Activated CD8-positive, alpha-beta memory T cell treated with anti-CD3 and anti-CD28 coated beads for 48 hours (primary cell): ENCODE measurements around the gene LST1.

ENCODE experiments used
- DNase-seq, 3 experiments: peaks; one replicate each; pipeline ENCODE4 v3.0.0-alpha.2; 2020; ENCODE audit warnings: low read depth in 2 of 3, low spot score in 2 of 3

Gene LST1

DNA sequence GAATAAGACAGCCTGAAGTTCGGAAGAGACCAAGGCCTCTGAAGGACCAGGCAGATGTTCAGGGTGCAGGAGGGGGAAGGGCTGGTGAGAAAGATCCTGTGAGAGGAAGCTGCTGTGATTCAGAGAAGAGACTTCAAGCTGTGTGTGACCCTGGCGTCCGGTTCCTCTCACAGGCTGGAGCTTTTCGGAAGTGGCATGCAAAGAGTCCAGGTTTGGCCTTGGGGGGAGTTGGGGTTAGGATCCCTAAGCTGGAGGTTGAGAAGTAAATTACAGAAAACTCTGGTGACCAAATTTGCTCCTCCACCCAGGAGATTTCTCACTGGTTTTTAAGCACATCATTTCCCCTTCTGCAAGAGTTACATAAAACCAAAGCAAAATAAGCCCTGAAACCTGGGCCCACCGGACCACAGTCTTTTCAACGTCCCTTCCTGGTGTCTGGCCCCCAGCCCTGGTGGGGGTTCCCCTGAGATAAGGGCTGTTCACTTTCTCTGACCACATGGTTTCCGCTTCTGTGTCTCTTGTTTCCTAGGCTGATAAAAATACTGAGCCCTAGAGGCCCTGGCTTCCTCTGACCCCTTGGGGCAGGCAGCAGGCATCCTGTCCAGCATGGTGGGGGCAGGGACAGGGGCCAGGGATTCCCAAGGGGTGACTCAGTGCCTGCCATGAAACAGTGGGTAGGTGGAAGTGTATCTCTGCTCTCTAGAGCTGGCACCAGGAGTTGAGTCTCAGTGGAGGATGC lies 25.9 kb upstream of the LST1 start:
- peak in 1 of 3 experiments; percentile 23 for DNase-seq

DNA sequence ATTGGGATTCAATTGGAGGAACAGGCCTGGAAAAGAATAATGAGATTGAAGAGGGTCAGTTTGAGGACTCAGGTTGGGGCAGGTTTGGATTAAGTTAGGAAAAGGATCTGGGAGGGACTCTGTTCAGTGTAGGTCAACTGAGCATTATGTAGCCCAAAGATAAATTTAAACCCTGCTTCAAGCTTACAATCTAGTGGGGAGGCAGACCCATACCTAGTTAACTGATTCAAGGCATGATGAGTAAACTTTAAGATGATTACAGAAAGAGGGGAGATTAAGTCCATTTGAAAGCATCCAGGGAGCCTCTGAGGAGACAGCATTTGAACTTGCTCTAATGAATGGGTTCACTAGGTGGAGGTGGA lies 25.4 kb upstream of the LST1 start:
- DNase-seq: no peak

DNA sequence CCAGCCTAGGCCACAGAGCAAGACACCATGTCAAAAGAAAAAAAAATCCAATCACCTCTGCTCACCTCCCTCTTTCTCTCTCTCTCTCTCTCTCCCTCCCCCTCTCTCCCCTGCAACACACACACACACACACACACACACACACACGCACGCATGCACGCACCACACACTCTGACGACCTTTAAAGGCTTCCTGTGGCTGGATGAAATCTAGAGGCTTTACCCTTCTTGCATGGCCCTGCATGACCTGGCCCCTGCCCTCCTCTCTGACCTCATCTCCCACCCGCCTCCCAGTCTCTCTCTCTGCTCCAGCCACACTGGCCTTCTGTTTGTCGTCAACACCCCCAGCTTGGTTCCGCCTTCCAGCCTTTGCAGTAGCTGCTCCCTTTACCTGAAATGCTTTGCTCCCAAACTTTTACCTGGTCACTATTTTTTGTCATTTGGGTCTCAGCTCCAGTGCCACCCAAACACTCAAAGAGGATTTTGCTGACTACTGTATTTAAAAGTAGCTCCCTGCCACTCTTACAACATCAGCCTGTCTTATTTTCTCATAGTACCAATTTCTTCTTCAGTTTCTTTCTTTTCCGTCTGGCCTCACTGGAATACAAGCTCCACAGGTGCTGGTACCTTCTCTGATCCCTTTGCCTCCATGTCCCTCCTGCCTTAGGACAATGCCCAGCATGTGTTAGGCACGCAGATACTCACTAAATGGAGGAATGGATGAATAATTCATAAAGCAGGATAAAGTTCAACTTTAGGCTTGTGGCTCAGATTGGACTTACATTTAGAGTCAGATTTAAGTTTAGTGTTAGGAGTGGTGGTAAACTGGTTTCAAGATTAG lies 18.3 kb upstream of the LST1 start:
- DNase-seq: no peak

DNA sequence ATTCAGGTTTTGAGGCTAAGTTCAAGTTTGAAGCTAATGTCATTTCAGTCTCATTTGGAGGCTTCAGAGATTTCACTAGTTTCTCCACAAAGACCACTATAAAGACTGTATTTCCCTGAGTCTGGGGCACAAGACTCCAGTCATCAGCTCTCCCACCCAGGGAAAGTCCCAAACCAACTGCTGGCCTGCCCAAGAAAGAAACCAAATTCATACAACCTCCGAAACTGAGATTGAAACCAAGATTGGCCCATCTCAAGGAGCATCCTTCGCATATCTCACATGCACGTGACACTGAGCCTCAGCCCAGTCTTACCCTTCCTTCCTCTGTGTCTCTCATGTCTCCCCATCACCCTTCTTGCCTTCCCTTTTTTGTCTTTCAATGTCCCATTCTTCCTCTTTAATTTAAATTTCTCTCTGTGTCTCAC lies 17.5 kb upstream of the LST1 start:
- no peak for DNase-seq

DNA sequence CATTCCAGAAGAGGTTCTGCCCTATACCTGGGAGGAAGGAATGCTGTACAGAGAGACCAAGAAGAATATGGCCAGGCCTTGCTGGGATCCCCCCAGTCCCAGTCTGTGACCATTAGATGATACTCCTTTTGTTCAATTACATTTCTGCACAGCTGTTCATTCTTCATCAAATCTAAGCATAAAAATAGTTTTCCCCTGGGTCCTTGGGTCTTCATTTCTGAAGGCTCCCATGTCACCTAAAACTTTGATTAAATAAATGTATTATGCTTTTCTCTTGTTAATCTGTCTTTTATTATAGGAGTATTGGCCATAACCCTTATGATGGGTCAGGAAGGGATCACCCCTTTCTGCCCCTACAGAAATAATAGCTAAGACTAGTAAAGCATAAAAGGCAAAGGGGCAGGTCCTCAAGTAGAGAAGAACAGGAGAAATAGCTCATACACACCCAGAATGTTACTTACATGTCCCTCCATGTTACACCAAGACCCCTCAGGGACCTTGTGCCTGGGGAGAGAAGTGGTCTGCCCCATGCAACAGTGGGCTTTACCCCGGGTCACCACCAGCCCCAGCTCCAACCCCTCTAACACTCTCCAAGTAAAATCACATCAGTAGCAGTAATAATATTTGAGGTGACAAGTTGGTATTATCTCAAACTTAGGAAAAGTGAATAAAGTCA lies 16.1 kb upstream of the LST1 start:
- DNase-seq: no peak

DNA sequence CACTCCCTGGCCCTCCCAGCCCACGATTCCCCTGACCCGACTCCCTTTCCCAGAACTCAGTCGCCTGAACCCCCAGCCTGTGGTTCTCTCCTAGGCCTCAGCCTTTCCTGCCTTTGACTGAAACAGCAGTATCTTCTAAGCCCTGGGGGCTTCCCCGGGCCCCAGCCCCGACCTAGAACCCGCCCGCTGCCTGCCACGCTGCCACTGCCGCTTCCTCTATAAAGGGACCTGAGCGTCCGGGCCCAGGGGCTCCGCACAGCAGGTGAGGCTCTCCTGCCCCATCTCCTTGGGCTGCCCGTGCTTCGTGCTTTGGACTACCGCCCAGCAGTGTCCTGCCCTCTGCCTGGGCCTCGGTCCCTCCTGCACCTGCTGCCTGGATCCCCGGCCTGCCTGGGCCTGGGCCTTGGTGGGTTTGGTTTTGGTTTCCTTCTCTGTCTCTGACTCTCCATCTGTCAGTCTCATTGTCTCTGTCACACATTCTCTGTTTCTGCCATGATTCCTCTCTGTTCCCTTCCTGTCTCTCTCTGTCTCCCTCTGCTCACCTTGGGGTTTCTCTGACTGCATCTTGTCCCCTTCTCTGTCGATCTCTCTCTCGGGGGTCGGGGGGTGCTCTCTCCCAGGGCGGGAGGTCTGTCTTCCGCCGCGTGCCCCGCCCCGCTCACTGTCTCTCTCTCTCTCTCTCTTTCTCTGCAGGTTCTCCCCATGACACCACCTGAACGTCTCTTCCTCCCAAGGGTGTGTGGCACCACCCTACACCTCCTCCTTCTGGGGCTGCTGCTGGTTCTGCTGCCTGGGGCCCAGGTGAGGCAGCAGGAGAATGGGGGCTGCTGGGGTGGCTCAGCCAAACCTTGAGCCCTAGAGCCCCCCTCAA lies 13.8 kb upstream of the LST1 start, which contains the start of gene LTA:
TSS of gene LTA (plus strand) at position 249 of the 871 bp plus-strand sequence. CDS start at position 703, 454 bp downstream.
- peak in 1 of 3 experiments; percentile 67 for DNase-seq

DNA sequence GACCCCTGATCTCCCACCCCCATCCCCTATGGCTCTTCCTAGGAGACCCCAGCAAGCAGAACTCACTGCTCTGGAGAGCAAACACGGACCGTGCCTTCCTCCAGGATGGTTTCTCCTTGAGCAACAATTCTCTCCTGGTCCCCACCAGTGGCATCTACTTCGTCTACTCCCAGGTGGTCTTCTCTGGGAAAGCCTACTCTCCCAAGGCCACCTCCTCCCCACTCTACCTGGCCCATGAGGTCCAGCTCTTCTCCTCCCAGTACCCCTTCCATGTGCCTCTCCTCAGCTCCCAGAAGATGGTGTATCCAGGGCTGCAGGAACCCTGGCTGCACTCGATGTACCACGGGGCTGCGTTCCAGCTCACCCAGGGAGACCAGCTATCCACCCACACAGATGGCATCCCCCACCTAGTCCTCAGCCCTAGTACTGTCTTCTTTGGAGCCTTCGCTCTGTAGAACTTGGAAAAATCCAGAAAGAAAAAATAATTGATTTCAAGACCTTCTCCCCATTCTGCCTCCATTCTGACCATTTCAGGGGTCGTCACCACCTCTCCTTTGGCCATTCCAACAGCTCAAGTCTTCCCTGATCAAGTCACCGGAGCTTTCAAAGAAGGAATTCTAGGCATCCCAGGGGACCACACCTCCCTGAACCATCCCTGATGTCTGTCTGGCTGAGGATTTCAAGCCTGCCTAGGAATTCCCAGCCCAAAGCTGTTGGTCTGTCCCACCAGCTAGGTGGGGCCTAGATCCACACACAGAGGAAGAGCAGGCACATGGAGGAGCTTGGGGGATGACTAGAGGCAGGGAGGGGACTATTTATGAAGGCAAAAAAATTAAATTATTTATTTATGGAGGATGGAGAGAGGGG lies 12.6 kb upstream of the LST1 start:
- DNase-seq: no peak

DNA sequence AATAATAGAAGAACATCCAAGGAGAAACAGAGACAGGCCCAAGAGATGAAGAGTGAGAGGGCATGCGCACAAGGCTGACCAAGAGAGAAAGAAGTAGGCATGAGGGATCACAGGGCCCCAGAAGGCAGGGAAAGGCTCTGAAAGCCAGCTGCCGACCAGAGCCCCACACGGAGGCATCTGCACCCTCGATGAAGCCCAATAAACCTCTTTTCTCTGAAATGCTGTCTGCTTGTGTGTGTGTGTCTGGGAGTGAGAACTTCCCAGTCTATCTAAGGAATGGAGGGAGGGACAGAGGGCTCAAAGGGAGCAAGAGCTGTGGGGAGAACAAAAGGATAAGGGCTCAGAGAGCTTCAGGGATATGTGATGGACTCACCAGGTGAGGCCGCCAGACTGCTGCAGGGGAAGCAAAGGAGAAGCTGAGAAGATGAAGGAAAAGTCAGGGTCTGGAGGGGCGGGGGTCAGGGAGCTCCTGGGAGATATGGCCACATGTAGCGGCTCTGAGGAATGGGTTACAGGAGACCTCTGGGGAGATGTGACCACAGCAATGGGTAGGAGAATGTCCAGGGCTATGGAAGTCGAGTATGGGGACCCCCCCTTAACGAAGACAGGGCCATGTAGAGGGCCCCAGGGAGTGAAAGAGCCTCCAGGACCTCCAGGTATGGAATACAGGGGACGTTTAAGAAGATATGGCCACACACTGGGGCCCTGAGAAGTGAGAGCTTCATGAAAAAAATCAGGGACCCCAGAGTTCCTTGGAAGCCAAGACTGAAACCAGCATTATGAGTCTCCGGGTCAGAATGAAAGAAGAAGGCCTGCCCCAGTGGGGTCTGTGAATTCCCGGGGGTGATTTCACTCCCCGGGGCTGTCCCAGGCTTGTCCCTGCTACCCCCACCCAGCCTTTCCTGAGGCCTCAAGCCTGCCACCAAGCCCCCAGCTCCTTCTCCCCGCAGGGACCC lies 11.7 kb upstream of the LST1 start:
- DNase-seq: no peak

DNA sequence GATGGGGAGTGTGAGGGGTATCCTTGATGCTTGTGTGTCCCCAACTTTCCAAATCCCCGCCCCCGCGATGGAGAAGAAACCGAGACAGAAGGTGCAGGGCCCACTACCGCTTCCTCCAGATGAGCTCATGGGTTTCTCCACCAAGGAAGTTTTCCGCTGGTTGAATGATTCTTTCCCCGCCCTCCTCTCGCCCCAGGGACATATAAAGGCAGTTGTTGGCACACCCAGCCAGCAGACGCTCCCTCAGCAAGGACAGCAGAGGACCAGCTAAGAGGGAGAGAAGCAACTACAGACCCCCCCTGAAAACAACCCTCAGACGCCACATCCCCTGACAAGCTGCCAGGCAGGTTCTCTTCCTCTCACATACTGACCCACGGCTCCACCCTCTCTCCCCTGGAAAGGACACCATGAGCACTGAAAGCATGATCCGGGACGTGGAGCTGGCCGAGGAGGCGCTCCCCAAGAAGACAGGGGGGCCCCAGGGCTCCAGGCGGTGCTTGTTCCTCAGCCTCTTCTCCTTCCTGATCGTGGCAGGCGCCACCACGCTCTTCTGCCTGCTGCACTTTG lies 10.7 kb upstream of the LST1 start, which contains the start of gene TNF:
TSS of gene TNF (plus strand) at position 231 of the 567 bp plus-strand sequence. CDS start at position 408, 177 bp downstream.
- DNase-seq: peak in 1 of 3 experiments; percentile 75

DNA sequence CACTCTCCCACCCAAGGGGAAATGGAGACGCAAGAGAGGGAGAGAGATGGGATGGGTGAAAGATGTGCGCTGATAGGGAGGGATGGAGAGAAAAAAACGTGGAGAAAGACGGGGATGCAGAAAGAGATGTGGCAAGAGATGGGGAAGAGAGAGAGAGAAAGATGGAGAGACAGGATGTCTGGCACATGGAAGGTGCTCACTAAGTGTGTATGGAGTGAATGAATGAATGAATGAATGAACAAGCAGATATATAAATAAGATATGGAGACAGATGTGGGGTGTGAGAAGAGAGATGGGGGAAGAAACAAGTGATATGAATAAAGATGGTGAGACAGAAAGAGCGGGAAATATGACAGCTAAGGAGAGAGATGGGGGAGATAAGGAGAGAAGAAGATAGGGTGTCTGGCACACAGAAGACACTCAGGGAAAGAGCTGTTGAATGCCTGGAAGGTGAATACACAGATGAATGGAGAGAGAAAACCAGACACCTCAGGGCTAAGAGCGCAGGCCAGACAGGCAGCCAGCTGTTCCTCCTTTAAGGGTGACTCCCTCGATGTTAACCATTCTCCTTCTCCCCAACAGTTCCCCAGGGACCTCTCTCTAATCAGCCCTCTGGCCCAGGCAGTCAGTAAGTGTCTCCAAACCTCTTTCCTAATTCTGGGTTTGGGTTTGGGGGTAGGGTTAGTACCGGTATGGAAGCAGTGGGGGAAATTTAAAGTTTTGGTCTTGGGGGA lies 10.0 kb upstream of the LST1 start:
- no peak for DNase-seq

DNA sequence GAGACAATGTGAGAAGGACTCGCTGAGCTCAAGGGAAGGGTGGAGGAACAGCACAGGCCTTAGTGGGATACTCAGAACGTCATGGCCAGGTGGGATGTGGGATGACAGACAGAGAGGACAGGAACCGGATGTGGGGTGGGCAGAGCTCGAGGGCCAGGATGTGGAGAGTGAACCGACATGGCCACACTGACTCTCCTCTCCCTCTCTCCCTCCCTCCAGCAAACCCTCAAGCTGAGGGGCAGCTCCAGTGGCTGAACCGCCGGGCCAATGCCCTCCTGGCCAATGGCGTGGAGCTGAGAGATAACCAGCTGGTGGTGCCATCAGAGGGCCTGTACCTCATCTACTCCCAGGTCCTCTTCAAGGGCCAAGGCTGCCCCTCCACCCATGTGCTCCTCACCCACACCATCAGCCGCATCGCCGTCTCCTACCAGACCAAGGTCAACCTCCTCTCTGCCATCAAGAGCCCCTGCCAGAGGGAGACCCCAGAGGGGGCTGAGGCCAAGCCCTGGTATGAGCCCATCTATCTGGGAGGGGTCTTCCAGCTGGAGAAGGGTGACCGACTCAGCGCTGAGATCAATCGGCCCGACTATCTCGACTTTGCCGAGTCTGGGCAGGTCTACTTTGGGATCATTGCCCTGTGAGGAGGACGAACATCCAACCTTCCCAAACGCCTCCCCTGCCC lies 9.0 kb upstream of the LST1 start:
- no peak for DNase-seq

DNA sequence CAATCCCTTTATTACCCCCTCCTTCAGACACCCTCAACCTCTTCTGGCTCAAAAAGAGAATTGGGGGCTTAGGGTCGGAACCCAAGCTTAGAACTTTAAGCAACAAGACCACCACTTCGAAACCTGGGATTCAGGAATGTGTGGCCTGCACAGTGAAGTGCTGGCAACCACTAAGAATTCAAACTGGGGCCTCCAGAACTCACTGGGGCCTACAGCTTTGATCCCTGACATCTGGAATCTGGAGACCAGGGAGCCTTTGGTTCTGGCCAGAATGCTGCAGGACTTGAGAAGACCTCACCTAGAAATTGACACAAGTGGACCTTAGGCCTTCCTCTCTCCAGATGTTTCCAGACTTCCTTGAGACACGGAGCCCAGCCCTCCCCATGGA lies 8.5 kb upstream of the LST1 start:
- no peak for DNase-seq

DNA sequence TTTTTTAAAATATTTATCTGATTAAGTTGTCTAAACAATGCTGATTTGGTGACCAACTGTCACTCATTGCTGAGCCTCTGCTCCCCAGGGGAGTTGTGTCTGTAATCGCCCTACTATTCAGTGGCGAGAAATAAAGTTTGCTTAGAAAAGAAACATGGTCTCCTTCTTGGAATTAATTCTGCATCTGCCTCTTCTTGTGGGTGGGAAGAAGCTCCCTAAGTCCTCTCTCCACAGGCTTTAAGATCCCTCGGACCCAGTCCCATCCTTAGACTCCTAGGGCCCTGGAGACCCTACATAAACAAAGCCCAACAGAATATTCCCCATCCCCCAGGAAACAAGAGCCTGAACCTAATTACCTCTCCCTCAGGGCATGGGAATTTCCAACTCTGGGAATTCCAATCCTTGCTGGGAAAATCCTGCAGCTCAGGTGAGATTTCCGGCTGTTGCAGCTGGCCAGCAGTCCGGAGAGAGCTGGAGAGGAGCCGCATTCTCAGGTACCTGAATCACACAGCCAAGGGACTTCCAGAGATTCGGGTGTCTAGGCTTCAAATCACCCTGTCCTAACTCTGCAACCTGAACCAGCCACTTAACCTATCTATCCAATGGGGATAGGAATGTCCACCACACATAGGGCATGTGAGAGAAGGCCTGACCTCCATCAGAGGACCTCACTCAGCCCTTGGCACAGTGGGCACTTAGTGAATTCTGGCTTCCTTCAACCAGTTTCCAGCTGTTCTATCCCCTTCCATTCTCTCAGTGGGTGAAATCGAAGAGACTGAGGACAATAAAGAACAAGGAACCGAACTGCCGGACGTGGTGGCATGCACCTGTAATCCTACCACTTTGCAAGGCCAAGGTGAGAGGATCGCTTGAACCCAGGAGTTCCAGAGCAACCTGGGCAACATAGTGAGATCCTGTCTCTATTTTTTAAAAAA lies 7.6 kb upstream of the LST1 start:
- no peak for DNase-seq

DNA sequence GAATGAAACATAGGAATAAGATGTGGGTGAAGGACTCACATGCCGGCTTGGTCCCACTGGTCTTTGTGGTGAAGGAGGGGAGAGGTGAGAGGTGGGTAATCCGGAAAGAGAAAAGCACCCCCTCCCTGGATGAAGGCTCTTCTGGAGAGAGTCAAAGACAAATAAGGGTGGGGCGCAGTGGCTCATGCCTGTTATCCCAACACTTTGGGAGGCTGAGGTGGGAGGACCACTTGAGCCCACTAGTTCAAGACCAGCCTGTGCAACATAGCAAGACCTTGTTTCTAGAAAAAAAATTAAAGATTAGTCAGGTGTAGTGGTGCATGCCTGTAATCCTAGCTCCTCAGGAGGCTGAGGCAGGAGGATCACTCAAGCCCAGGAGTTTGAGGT lies 7.0 kb upstream of the LST1 start:
- no peak for DNase-seq

DNA sequence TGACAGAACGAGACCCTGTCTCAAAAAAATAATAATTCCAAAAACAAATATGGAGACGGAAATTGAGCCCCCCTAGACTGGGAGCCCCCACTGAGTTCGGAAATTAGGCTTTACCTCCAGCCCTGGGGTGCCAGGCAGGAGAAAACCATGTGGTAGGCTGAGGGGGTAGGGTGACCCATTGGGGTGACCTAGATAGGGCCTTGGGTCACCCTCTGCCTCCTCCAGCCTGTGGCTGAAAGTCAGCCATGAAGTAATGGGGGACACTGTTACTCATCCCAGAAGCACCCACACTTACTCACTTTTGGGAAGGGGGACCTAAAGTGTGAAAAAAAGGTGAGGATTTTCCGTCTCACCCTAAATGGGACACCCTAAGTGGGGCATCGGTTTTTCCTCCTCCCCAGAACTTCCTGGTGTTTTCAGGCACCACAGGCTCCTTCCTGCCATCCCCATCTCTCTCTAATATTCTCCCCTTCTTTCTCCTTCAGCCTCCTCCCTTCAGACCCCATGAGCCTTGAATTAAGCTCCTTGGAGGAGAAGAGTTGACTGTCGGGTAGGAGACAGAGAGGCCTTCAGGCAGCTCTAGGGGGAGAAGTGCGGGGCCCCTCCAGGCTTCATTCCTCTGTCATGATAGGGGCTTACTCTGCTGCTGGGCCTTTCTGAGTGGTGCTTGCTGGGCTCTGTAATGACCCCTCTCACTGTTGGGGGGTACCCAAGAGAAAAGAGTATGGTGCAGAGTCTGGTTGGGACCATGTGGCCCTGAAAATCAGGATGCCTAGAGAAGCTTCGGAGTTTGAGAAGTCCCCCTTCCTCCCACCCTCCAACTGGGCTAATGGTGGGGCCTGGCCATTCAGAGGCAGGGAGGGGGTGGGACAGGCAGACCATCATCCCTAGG lies 6.3 kb upstream of the LST1 start:
- no peak for DNase-seq
